Kidney epithelial cell (primary cell): Measurements from ENCODE around the gene DNAH3. TPM values are rescaled to one million over a fixed set of nuclear protein-coding genes. Genes with fewer than 3 reads are reported as not detected.

Source experiments
- DNase-seq: peaks from one replicate; pipeline ENCODE4 v3.0.0-alpha.2; 2010; ENCODE audit warnings: low read depth
- H3K27me3 ChIP-seq: 2 replicates; pipeline ENCODE4 v1.6.0; 2011; ENCODE audit warnings: low read length; ENCODE audit not compliant: control insufficient read depth, insufficient read depth
- H3K36me3 ChIP-seq: 2 replicates; pipeline ENCODE4 v1.5.1; 2011; ENCODE audit warnings: low read length; ENCODE audit not compliant: control insufficient read depth, insufficient read depth
- H3K4me3 ChIP-seq: 2 replicates; pipeline ENCODE4 v1.5.1; 2011; ENCODE audit warnings: low read depth, mild to moderate bottlenecking, control low read depth, low read length
- CTCF ChIP-seq: IDR thresholded peaks from 2 replicates; pipeline ENCODE4 v1.5.1; 2011; ENCODE audit warnings: mild to moderate bottlenecking, moderate library complexity, low read length, control low read depth, inconsistent platforms; ENCODE audit not compliant: insufficient read depth, poor library complexity, severe bottlenecking
- total RNA-seq: library from RNA; depleted of rRNA; stranded (reverse); fragments of >200 nt; gene quantifications from 2 replicates; pipeline ENCODE4 v1.2.3, GENCODE V29; 2015

The DNAH3 gene
- total RNA-seq, 1 donor from 2014 or later: not detected

GRCh38 chr16:20971401-20971800 lies 179.2 kb downstream of the DNAH3 start:
- H3K4me3 ChIP-seq: no peak overlapping the region
- DNase-seq: no peak
- no peak for TF ChIP-seq CTCF
- H3K27me3 ChIP-seq: no peaks in the 10 kb centered on the region
- no peaks in the 10 kb centered on the region for H3K36me3 ChIP-seq

GRCh38 chr16:20969386-20969785 lies 181.3 kb downstream of the DNAH3 start:
- DNase-seq: no peak
- Histone ChIP-seq H3K27me3 (no peaks in the 10 kb centered on the region), H3K4me3 (no peak overlapping the region), H3K36me3 (no peaks in the 10 kb centered on the region)
- no peak for TF ChIP-seq CTCF

- Histone ChIP-seq H3K4me3 (no peak overlapping the region), H3K27me3 (no peaks in the 10 kb centered on the region), H3K36me3 (no peaks in the 10 kb centered on the region)
Observed at GRCh38 chr16:20968765-20969164, 181.9 kb downstream of the DNAH3 start.

GRCh38 chr16:20960899-20961298 lies 189.7 kb downstream of the DNAH3 start:
- DNase-seq: no peak
- TF ChIP-seq CTCF: no peak

More at GRCh38 chr16:20968765-20969164, 181.9 kb downstream of the DNAH3 start:
- DNase-seq: no peak
- TF ChIP-seq CTCF: no peak

GRCh38 chr16:20957153-20957552 lies 193.5 kb downstream of the DNAH3 start:
- no peaks in the 10 kb centered on the region for H3K36me3 ChIP-seq
- no peak for TF ChIP-seq CTCF
- no peak for DNase-seq
- no peaks in the 10 kb centered on the region for H3K27me3 ChIP-seq
- H3K4me3 ChIP-seq: no peak overlapping the region

More at GRCh38 chr16:20960899-20961298, 189.7 kb downstream of the DNAH3 start:
- Histone ChIP-seq H3K27me3 (no peaks in the 10 kb centered on the region), H3K36me3 (no peaks in the 10 kb centered on the region), H3K4me3 (no peak overlapping the region)

- Histone ChIP-seq H3K4me3 (no peak overlapping the region), H3K27me3 (no peaks in the 10 kb centered on the region), H3K36me3 (no peaks in the 10 kb centered on the region)
- TF ChIP-seq CTCF: no peak
- no peak for DNase-seq
Observed at GRCh38 chr16:20956319-20956718, 194.3 kb downstream of the DNAH3 start.
